Activated CD8-positive, alpha-beta T cell treated with anti-CD3 and anti-CD28 coated beads for 36 hours (primary cell): ENCODE results near the gene PLEK. TPM values are rescaled to one million over a fixed set of nuclear protein-coding genes. Genes with fewer than 3 reads are reported as not detected.
A peak's percentile ranks its signal among the peaks of the same experiment; 100 is the strongest.

Source experiments
- ATAC-seq: fragments of 200-7000 bp; cut with Tn5 transposase; one replicate; pipeline ENCODE4 v1.10.0; 2021; ENCODE audit warnings: mild to moderate bottlenecking, moderate library complexity
- CTCF ChIA-PET: fragments of 350-600 bp; sonication (Branson Sonifier 250); formaldehyde crosslinking; loops from one replicate; lab custom pipeline; 2021; ENCODE audit warnings: antibody characterized with exemption; lab: Charles Lee
- POLR2A ChIA-PET: fragments of 350-600 bp; sonication (Branson Sonifier 250); formaldehyde crosslinking; loops from one replicate; lab custom pipeline; 2021; ENCODE audit warnings: antibody characterized with exemption; lab: Charles Lee
- DNase-seq: peaks from one replicate; pipeline ENCODE4 v3.0.0-alpha.2; 2020
- H3K27ac Mint-ChIP-seq: one replicate; pipeline ENCODE4 v1.8.0; 2021; ENCODE audit warnings: mild to moderate bottlenecking, mixed read lengths
- H3K27me3 Mint-ChIP-seq: one replicate; pipeline ENCODE4 v1.8.0; 2021; ENCODE audit warnings: mixed read lengths
- H3K36me3 Mint-ChIP-seq: one replicate; pipeline ENCODE4 v1.8.0; 2021; ENCODE audit warnings: low read depth, mixed read lengths
- H3K4me1 Mint-ChIP-seq: one replicate; pipeline ENCODE4 v1.8.0; 2021; ENCODE audit warnings: low read depth, mixed read lengths
- H3K4me3 Mint-ChIP-seq: one replicate; pipeline ENCODE4 v1.8.0; 2021; ENCODE audit warnings: mild to moderate bottlenecking, moderate library complexity, mixed read lengths
- H3K9me3 Mint-ChIP-seq: one replicate; pipeline ENCODE4 v1.8.0; 2021; ENCODE audit warnings: mixed read lengths
- CTCF ChIP-seq: fragments of 200-600 bp; IDR thresholded peaks from one replicate; pipeline ENCODE4 v1.8.0; 2022; ENCODE audit warnings: antibody characterized with exemption, mild to moderate bottlenecking
- intact Hi-C: fragments of 100-400 bp; cut with micrococcal nuclease; formaldehyde crosslinking; loops from one replicate; pipeline ENCODE4 v1.10.0; 2022
- total RNA-seq, 2 experiments: library from RNA; stranded (reverse); gene quantifications; one replicate each; pipeline ENCODE4 v1.2.3, GENCODE V29; 2021

Gene PLEK
- total RNA-seq, 2 experiments from 2014 or later = 4.8 to 6.0 TPM

- peaks cover 20% of the 10 kb centered on the region for H3K27me3 Mint-ChIP-seq
- DNase-seq = no peak
- ATAC-seq = no peak
- CTCF ChIA-PET = interaction anchor here (0.8 to 1.0 kb wide), 3 partner anchors 9 to 230 kb away, joined by 3 to 5 read pairs (median 4); no protein-coding TSS in a partner anchor
- no peak overlapping the region for H3K27ac Mint-ChIP-seq
- intact Hi-C loops = no loop called here
- H3K36me3 Mint-ChIP-seq = no peaks in the 10 kb centered on the region
- H3K4me3 Mint-ChIP-seq = no peak overlapping the region
- H3K4me1 Mint-ChIP-seq = no peaks in the 10 kb centered on the region
- no peak for TF ChIP-seq CTCF
- no peaks in the 10 kb centered on the region for H3K9me3 Mint-ChIP-seq
- POLR2A ChIA-PET = no interaction called here
Measured at GRCh38 chr2:68351997-68352396, 13.1 kb upstream of the PLEK start.

- no peak for TF ChIP-seq CTCF
- ChIA-PET CTCF (interaction anchor here (0.8 to 1.0 kb wide), 3 partner anchors 8 to 231 kb away, joined by 3 to 5 read pairs (median 4); no protein-coding TSS in a partner anchor), POLR2A (interaction anchor here (0.6 kb wide), 1 partner anchor 21 kb away, joined by 3 read pairs; no protein-coding TSS in a partner anchor)
- ATAC-seq (no peak), DNase-seq (no peak)
- H3K4me1 Mint-ChIP-seq = no peaks in the 10 kb centered on the region
- intact Hi-C loops = no loop called here
- H3K9me3 Mint-ChIP-seq = no peaks in the 10 kb centered on the region
- H3K27ac Mint-ChIP-seq = no peak overlapping the region
- peaks cover 11% of the 10 kb centered on the region for H3K27me3 Mint-ChIP-seq
- H3K36me3 Mint-ChIP-seq = no peaks in the 10 kb centered on the region
- H3K4me3 Mint-ChIP-seq = no peak overlapping the region
Measured at GRCh38 chr2:68352651-68353391, 12.3 kb upstream of the PLEK start.

- H3K27ac Mint-ChIP-seq = no peak overlapping the region
Measured at GRCh38 chr2:68356599-68357239, 8.4 kb upstream of the PLEK start.

GRCh38 chr2:68357605-68358337 is 7.3 kb upstream of the PLEK start:
- POLR2A ChIA-PET = no interaction called here
- intact Hi-C loops = no loop called here
- Mint-ChIP-seq H3K4me1 (peaks cover 11% of the 10 kb centered on the region), H3K4me3 (no peak overlapping the region), H3K36me3 (no peaks in the 10 kb centered on the region), H3K9me3 (no peaks in the 10 kb centered on the region), H3K27me3 (no peaks in the 10 kb centered on the region), H3K27ac (no peak overlapping the region)
- no peak for TF ChIP-seq CTCF
- DNase-seq (peak; percentile 22), ATAC-seq (no peak)
- CTCF ChIA-PET = interaction anchor here (0.7 to 2.8 kb wide), 7 partner anchors 9 to 236 kb away, joined by 3 to 18 read pairs (median 3); no protein-coding TSS in a partner anchor

More at GRCh38 chr2:68356599-68357239, 8.4 kb upstream of the PLEK start:
- ChIA-PET POLR2A (no interaction called here), CTCF (interaction anchor here (1.0 to 2.8 kb wide), 4 partner anchors 21 to 161 kb away, joined by 3 to 18 read pairs (median 4); no protein-coding TSS in a partner anchor)
- no peak for ATAC-seq
- intact Hi-C loops = no loop called here
- no peaks in the 10 kb centered on the region for H3K9me3 Mint-ChIP-seq
- no peak for TF ChIP-seq CTCF
- H3K36me3 Mint-ChIP-seq = no peaks in the 10 kb centered on the region
- H3K4me3 Mint-ChIP-seq = no peak overlapping the region
- H3K4me1 Mint-ChIP-seq = peaks cover under 1% of the 10 kb centered on the region
- no peak for DNase-seq
- no peaks in the 10 kb centered on the region for H3K27me3 Mint-ChIP-seq
